Measurements from ENCODE around the gene ZCCHC4. TPM values are rescaled to one million over a fixed set of nuclear protein-coding genes. Genes with fewer than 3 reads are reported as not detected.

Gene ZCCHC4
- total RNA-seq, 2 experiments from 2014 or later, result 12.2 to 12.7 TPM

- no peak for ATAC-seq (ENCODE audit: low read depth)
- no peak for DNase-seq
- Mint-ChIP-seq H3K27ac (no peak overlapping the region), H3K4me3 (no peak overlapping the region), H3K9me3 (no peaks in the 10 kb centered on the region), H3K27me3 (no peaks in the 10 kb centered on the region), H3K36me3 (peaks cover 28% of the 10 kb centered on the region), H3K4me1 (no peaks in the 10 kb centered on the region)
- POLR2A ChIA-PET, result no interaction called here
Measured at GRCh38 chr4:25410820-25411529, 98.4 kb downstream of the ZCCHC4 start.

DNA sequence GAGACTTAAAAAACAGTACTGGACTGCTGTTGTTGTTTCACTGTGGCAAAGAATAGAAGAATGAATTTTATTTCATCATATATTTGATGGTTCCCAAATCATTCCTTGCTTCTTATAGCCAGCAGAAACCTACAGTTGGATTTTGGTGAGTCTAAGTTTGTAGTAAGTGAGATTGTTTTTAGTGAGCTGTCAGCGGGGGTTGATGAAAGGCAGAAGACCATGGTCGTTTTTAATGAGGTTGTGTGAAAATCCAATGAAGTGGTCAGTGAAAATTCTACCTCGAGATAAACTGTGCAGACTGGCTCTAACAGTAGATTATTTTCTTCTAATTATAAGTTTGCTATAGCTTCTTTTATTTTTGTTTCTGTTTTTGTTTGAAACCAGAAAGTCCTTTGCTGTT, 100.7 kb downstream of the ZCCHC4 start:
- Mint-ChIP-seq H3K36me3 (peaks cover 30% of the 10 kb centered on the region), H3K9me3 (no peaks in the 10 kb centered on the region), H3K27ac (no peak overlapping the region), H3K4me1 (no peaks in the 10 kb centered on the region), H3K4me3 (no peak overlapping the region), H3K27me3 (no peaks in the 10 kb centered on the region)
- DNase-seq (no peak), ATAC-seq (ENCODE audit: low read depth) (no peak)
- POLR2A ChIA-PET, result interaction anchor here (0.6 kb wide), 1 partner anchor 440 kb away, joined by 7 read pairs; no protein-coding TSS in a partner anchor

- ATAC-seq (ENCODE audit: low read depth), result no peak
- Mint-ChIP-seq H3K4me1 (peaks cover 1% of the 10 kb centered on the region), H3K9me3 (no peaks in the 10 kb centered on the region), H3K36me3 (peaks cover 30% of the 10 kb centered on the region), H3K27me3 (no peaks in the 10 kb centered on the region), H3K27ac (no peak overlapping the region), H3K4me3 (no peak overlapping the region)
- no peak for DNase-seq
- POLR2A ChIA-PET, result no interaction called here
Measured at GRCh38 chr4:25417014-25417413, 104.4 kb downstream of the ZCCHC4 start.

Other genes with a start within 250 kb of the ZCCHC4 start
- gene SEPSECS, start 152.3 kb upstream of the ZCCHC4 start, total RNA-seq, result 10 to 100 TPM; 15.1 to 15.5 TPM
- 10 to 100 TPM; 32.4 to 35.1 TPM for gene PI4K2B, start 78.7 kb upstream of the ZCCHC4 start, total RNA-seq
- gene ANAPC4, start 64.5 kb downstream of the ZCCHC4 start, total RNA-seq, result 10 to 100 TPM; 49.8 to 52.8 TPM